Endothelial cell of umbilical vein (primary cell): ENCODE measurements around the gene GRK5. TPM values are rescaled to one million over a fixed set of nuclear protein-coding genes. Genes with fewer than 3 reads are reported as not detected.

Source experiments
- BruUV-seq: library from RNA; stranded (reverse); fragments of 400-500 nt; replicated peaks from 2 replicates; lab custom pipeline; 2021; lab: Mats Ljungman, UMichigan
- CTCF ChIA-PET: fragments of 300-600, 350-600 bp; sonication (Branson Sonifier 250); formaldehyde crosslinking; loops from one replicate; lab custom pipeline; 2021; ENCODE audit warnings: antibody characterized with exemption, inconsistent platforms; lab: Charles Lee
- POLR2A ChIA-PET: fragments of 300-600, 350-600 bp; sonication (Branson Sonifier 250); formaldehyde crosslinking; loops from one replicate; lab custom pipeline; 2021; ENCODE audit warnings: antibody characterized with exemption, inconsistent platforms; lab: Charles Lee
- DNase-seq: peaks from one replicate; pipeline ENCODE4 v3.0.0-alpha.2; 2011; ENCODE audit warnings: low read depth, low spot score
- FAIRE-seq: peaks from 2 replicates; lab custom pipeline; 2011; peaks lifted over from hg19 to GRCh38; lab: Jason Lieb, UNC
- H2AFZ ChIP-seq: 2 replicates; pipeline ENCODE4 v1.6.0; 2012; ENCODE audit warnings: low read depth, low read length, control low read depth, inconsistent platforms
- H3K27ac ChIP-seq: 2 replicates; pipeline ENCODE4 v1.5.1; 2011; ENCODE audit warnings: low read depth, mild to moderate bottlenecking, control low read depth, low read length, moderate library complexity; ENCODE audit not compliant: insufficient read depth
- H3K27me3 ChIP-seq, 2 experiments: 2 replicates each; pipeline versions ENCODE4 v1.6.0 to v1.6.1; 2011; ENCODE audit warnings: low read length in 2 of 2, mixed read lengths in 1 of 2; ENCODE audit not compliant: control insufficient read depth in 2 of 2, insufficient read depth in 2 of 2
- H3K36me3 ChIP-seq, 2 experiments: 2 replicates in 1 of 2; 3 replicates in 1 of 2; pipeline ENCODE4 v1.5.1; 2011; ENCODE audit warnings: low read length in 2 of 2, mild to moderate bottlenecking in 1 of 2, moderate library complexity in 1 of 2; ENCODE audit not compliant: control insufficient read depth in 2 of 2, insufficient read depth in 2 of 2; ENCODE audit errors: extremely low read depth in 1 of 2
- H3K4me1 ChIP-seq: 3 replicates; pipeline ENCODE4 v1.5.1; 2011; ENCODE audit warnings: mild to moderate bottlenecking, low read length; ENCODE audit not compliant: control insufficient read depth, insufficient read depth; ENCODE audit errors: extremely low read depth
- H3K4me2 ChIP-seq: 2 replicates; pipeline ENCODE4 v1.6.1; 2011; ENCODE audit warnings: low read length, control low read depth, mixed read lengths; ENCODE audit not compliant: insufficient read depth
- H3K4me3 ChIP-seq, 3 experiments: fragments of 200-600 bp in 1 of 3; sonication (generic), shearing (Covaris generic) in 1 of 3; replicated peaks in 1 of 3; 2 replicates each; pipeline ENCODE4 v1.5.1; 2011 to 2016; ENCODE audit warnings: control low read depth in 3 of 3, low read length in 3 of 3, mild to moderate bottlenecking in 2 of 3, inconsistent platforms in 1 of 3, low read depth in 1 of 3, moderate library complexity in 1 of 3; ENCODE audit not compliant: insufficient read depth in 1 of 3
- H3K79me2 ChIP-seq: 2 replicates; pipeline ENCODE4 v1.6.0; 2012; ENCODE audit warnings: low read length, inconsistent platforms; ENCODE audit not compliant: control insufficient read depth, insufficient read depth
- H3K9ac ChIP-seq: replicated peaks from 2 replicates; pipeline ENCODE3; 2011; ENCODE audit warnings: low read length, control low read depth; ENCODE audit not compliant: insufficient read depth; ENCODE audit errors: extremely low read depth
- H3K9me1 ChIP-seq: replicated peaks from 3 replicates; pipeline ENCODE4 v1.6.0; 2011; ENCODE audit warnings: mild to moderate bottlenecking, low read length; ENCODE audit not compliant: control insufficient read depth, insufficient read depth; ENCODE audit errors: extremely low read depth
- H3K9me3 ChIP-seq: replicated peaks from 2 replicates; pipeline ENCODE4 v1.5.1; 2012; ENCODE audit warnings: low read length, inconsistent platforms; ENCODE audit not compliant: control insufficient read depth, insufficient read depth
- H4K20me1 ChIP-seq: replicated peaks from 2 replicates; pipeline ENCODE3; 2011; ENCODE audit warnings: mild to moderate bottlenecking, low read length; ENCODE audit not compliant: control insufficient read depth, insufficient read depth; ENCODE audit errors: extremely low read depth
- EZH2 ChIP-seq: IDR thresholded peaks from 2 replicates; pipeline ENCODE4 v1.6.1; 2012; ENCODE audit warnings: borderline replicate concordance, low read depth, mild to moderate bottlenecking, moderate library complexity, low read length, inconsistent platforms; ENCODE audit not compliant: severe bottlenecking
- FOS ChIP-seq: IDR thresholded peaks from 2 replicates; pipeline ENCODE4 v1.6.1; 2011; ENCODE audit warnings: mild to moderate bottlenecking, low read length, moderate library complexity, borderline replicate concordance; ENCODE audit not compliant: insufficient read depth
- GATA2 ChIP-seq: IDR thresholded peaks from 2 replicates; pipeline ENCODE4 v1.7.0; 2011; ENCODE audit warnings: low read depth, mild to moderate bottlenecking, moderate library complexity, mixed read lengths, low read length; ENCODE audit not compliant: insufficient read length, insufficient read depth
- JUN ChIP-seq: IDR thresholded peaks from 2 replicates; pipeline ENCODE4 v1.6.1; 2011; ENCODE audit warnings: borderline replicate concordance, low read depth; ENCODE audit not compliant: insufficient read length, insufficient read depth
- MYC ChIP-seq: IDR thresholded peaks from one replicate; pipeline ENCODE4 v1.6.1; 2011; ENCODE audit warnings: mild to moderate bottlenecking, low read depth, low read length
- POLR2A ChIP-seq: IDR thresholded peaks from 2 replicates; pipeline ENCODE4 v1.6.1; 2012; ENCODE audit warnings: low read depth, mild to moderate bottlenecking, control low read depth, low read length
- POLR2AphosphoS5 ChIP-seq: IDR thresholded peaks from 2 replicates; pipeline ENCODE4 v1.6.1; 2012; ENCODE audit warnings: low read depth, mild to moderate bottlenecking, control low read depth, low read length, moderate library complexity; ENCODE audit not compliant: insufficient read depth
- dilution Hi-C: fragments of 300-500 bp; cut with MboI; formaldehyde crosslinking; loops from one replicate; pipeline ENCODE4 v1.15.0; 2019; ENCODE audit warnings: low sequenced_read_pairs; ENCODE audit not compliant: extremely low pct_ligation_motif_present
- intact Hi-C: fragments of 100-400 bp; cut with micrococcal nuclease; formaldehyde crosslinking; loops from one replicate; pipeline ENCODE4 v1.10.0; 2022
- polyA plus RNA-seq, 4 experiments: library from polyadenylated mRNA; depleted of rRNA in 3 of 4; stranded (reverse) in 3 of 4; unstranded in 1 of 4; fragments of >200 nt; gene quantifications; 2 replicates each; pipeline versions ENCODE4 v1.2.1 to v1.2.3, GENCODE V29; 2011 to 2012; ENCODE audit warnings: missing spikeins in 1 of 4
- total RNA-seq: library from RNA; stranded (reverse); gene quantifications from 2 replicates; pipeline ENCODE4 v1.2.3, GENCODE V29; 2021
- TF ChIP-seq, protein P1 (sequence below): IDR thresholded peaks from 2 replicates; pipeline ENCODE4 v1.6.1; 2011; ENCODE audit not compliant: insufficient read depth, insufficient read length
- TF ChIP-seq, protein P2 (sequence below), 2 donors: IDR thresholded peaks; 1 replicate in 1 of 2; 2 replicates in 1 of 2; pipeline ENCODE4 v1.5.1; 2011; ENCODE audit warnings: low read length in 2 of 2, mild to moderate bottlenecking in 2 of 2, moderate library complexity in 2 of 2, control low read depth in 1 of 2, inconsistent platforms in 1 of 2, low read depth in 1 of 2; ENCODE audit not compliant: insufficient read depth in 1 of 2; ENCODE audit errors: extremely low read depth in 1 of 2

GRK5 gene
- total and polyA plus RNA-seq, 2 donors (not counting 3 experiments of a cell fraction or from before 2014, with no cell fraction given), result 13.1 to 29.5 TPM

GRCh38 chr10:119481781-119482426, 274.5 kb downstream of the GRK5 start:
- H3K4me3 ChIP-seq, result no peak overlapping the region
- dilution Hi-C loops, result no loop called here

More at GRCh38 chr10:119481781-119482426, 274.5 kb downstream of the GRK5 start:
- H3K79me2 ChIP-seq, result no peaks in the 10 kb centered on the region
- no peak overlapping the region for H2AFZ ChIP-seq
- H3K36me3 ChIP-seq, result no peaks in the 10 kb centered on the region
- TF ChIP-seq, protein P1, sequence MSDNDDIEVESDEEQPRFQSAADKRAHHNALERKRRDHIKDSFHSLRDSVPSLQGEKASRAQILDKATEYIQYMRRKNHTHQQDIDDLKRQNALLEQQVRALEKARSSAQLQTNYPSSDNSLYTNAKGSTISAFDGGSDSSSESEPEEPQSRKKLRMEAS, result no peak
- TF ChIP-seq GATA2 (no peak), POLR2AphosphoS5 (no peak), JUN (no peak), EZH2 (no peak), POLR2A (no peak), MYC (no peak), FOS (no peak)
- TF ChIP-seq, protein P2, sequence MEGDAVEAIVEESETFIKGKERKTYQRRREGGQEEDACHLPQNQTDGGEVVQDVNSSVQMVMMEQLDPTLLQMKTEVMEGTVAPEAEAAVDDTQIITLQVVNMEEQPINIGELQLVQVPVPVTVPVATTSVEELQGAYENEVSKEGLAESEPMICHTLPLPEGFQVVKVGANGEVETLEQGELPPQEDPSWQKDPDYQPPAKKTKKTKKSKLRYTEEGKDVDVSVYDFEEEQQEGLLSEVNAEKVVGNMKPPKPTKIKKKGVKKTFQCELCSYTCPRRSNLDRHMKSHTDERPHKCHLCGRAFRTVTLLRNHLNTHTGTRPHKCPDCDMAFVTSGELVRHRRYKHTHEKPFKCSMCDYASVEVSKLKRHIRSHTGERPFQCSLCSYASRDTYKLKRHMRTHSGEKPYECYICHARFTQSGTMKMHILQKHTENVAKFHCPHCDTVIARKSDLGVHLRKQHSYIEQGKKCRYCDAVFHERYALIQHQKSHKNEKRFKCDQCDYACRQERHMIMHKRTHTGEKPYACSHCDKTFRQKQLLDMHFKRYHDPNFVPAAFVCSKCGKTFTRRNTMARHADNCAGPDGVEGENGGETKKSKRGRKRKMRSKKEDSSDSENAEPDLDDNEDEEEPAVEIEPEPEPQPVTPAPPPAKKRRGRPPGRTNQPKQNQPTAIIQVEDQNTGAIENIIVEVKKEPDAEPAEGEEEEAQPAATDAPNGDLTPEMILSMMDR (IDR thresholded peaks at IDR 0.05; ENCODE audit: extremely low read depth in 1 of 2, insufficient read depth in 1 of 2, low read depth in 1 of 2, low read length in 2 of 2), result no peak
- intact Hi-C loops, result no loop called here
- FAIRE-seq (no peak), DNase-seq (no peak)
- POLR2A ChIA-PET, result no interaction called here
- no peak overlapping the region for H3K27ac ChIP-seq
- no peak overlapping the region for H3K4me2 ChIP-seq
- no peaks in the 10 kb centered on the region for H4K20me1 ChIP-seq
- H3K27me3 ChIP-seq, result peaks cover 17 to 28% of the 10 kb centered on the region in 2 experiments
- no TSS peak for BruUV-seq
- no peaks in the 10 kb centered on the region for H3K9me3 ChIP-seq
- H3K9ac ChIP-seq, result no peak overlapping the region
- CTCF ChIA-PET, result interaction anchor here (1.0 to 4.7 kb wide), 4 partner anchors 7 to 282 kb away, joined by 4 to 30 read pairs (median 6); no protein-coding TSS in a partner anchor
- no peaks in the 10 kb centered on the region for H3K9me1 ChIP-seq
- no peaks in the 10 kb centered on the region for H3K4me1 ChIP-seq
